GM11168 (cell line): ENCODE data around the gene PIAS4.
"Not testable (repeated sequence)": the region's sequence is repeated elsewhere in the genome, so short reads cannot be mapped to it uniquely, and the experiment has no call there.

Source experiments
- in situ Hi-C: fragments of 300-500 bp; cut with MboI; formaldehyde crosslinking; loops from one replicate; pipeline ENCODE4 v1.12.0; 2022; ENCODE audit warnings: low sequenced_read_pairs; ENCODE audit not compliant: unreplicated experiment

The PIAS4 gene

GRCh38 chr19:3987619-3988371, 19.7 kb upstream of the PIAS4 start:
- in situ Hi-C loops = no loop called here

DNA sequence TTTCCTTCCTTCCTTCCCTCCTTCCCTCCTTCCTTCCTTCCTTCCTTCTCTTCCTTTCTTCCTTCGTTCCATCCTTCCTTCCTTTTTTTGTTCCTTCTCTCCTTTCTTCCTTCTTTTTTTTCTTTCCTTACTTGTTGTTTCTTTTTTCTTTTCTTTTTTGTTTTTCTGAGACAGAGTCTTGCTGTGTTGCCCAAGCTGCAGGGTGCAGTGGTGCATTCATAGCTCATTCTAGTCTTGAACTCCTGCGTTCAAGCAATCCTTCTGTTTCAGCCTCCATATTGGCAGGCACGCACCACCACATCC, 16.8 kb upstream of the PIAS4 start:
- in situ Hi-C loops = no loop called here

DNA sequence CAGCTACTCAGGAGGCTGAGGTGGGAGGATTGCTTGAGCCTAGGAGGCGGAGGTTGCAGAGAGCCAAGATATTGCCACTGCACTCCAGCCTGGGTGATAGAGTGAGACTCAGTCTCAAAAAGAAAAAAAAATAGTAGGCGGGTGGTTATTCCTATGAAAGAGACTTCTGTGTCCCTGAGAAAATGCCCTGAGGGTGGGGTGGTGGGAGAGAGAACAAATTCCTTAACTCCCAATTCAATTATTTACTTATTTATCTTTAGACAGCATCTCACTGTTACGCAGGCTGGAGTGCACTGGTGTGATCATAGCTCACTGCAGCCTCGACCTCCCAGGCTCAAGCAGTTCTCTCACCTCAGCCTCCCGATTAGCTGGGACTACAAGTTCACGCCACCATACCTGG, 11.9 kb upstream of the PIAS4 start:
- in situ Hi-C loops = no loop called here

- in situ Hi-C loops = not testable (repeated sequence)
These were observed 8.7 kb upstream of the PIAS4 start for GRCh38 chr19:3998667-3999412.

DNA sequence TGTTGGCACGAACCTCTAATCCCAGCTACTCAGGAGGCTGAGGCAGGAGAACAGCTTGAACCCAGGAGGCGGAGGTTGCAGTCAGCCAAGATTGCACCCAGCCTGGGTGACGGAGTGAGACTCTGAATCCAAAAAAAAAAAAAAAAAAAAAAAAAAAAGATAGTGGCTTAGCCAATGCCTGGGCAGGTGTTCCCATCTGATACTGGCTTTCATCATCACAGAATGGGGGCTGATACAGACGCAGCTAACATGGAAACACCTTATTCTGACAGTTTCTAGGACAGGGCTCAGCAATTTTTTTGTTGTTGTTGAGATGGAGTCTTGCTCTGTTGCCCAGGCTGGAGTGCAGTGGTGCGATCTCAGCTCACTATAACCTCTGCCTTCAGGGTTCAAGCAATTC, 6.7 kb upstream of the PIAS4 start:
- in situ Hi-C loops = not testable (repeated sequence)

- in situ Hi-C loops = not testable (repeated sequence)
These were observed 2.1 kb upstream of the PIAS4 start for GRCh38 chr19:4005436-4005835.

- in situ Hi-C loops = no loop called here
These were observed 452 bp downstream of the PIAS4 start for GRCh38 chr19:4007836-4008539.

DNA sequence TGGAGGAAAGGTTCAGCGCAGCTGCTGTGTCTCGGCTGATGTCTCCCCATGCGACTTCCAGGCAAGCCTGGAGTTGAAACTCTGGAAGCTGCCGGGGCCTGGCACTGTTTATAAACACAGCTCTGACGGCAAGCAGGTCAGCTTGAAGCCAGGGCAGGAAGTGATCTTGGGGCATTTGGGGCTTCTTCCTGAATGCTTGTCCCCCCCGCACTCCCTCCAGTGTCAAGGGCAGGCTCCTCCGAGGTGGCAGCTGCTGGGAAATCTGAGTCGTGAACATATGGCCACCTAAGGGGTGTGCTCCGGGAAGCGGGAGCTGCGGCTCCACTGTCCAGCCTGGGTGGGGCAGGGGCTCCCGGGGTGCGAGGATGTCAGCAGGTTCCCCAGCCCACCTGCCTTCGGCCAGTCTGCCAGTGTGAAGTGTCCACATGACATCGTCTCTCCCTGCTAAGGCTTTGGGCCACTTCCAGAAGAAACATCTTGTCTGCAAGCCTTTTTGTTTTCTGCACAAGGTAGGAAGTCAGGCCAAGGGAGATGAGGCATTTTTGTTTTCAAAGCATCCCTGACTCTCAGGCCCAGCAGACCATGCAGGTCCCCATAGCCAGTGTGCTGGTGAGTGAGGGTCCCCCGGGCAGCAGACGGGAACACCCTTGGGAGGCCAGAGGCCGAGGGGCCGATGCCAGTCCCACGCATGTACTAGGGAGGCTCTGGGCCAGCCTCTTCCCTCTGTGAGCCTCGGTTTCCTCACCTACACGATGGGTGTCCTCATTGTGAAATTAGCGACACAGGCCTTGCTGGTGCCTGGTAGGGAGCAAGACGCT, 2.7 kb downstream of the PIAS4 start:
- in situ Hi-C loops = no loop called here

- in situ Hi-C loops = no loop called here
These were observed 3.2 kb downstream of the PIAS4 start for GRCh38 chr19:4010808-4011110.

- in situ Hi-C loops = not testable (repeated sequence)
These were observed 3.9 kb downstream of the PIAS4 start for GRCh38 chr19:4011430-4011829.

DNA sequence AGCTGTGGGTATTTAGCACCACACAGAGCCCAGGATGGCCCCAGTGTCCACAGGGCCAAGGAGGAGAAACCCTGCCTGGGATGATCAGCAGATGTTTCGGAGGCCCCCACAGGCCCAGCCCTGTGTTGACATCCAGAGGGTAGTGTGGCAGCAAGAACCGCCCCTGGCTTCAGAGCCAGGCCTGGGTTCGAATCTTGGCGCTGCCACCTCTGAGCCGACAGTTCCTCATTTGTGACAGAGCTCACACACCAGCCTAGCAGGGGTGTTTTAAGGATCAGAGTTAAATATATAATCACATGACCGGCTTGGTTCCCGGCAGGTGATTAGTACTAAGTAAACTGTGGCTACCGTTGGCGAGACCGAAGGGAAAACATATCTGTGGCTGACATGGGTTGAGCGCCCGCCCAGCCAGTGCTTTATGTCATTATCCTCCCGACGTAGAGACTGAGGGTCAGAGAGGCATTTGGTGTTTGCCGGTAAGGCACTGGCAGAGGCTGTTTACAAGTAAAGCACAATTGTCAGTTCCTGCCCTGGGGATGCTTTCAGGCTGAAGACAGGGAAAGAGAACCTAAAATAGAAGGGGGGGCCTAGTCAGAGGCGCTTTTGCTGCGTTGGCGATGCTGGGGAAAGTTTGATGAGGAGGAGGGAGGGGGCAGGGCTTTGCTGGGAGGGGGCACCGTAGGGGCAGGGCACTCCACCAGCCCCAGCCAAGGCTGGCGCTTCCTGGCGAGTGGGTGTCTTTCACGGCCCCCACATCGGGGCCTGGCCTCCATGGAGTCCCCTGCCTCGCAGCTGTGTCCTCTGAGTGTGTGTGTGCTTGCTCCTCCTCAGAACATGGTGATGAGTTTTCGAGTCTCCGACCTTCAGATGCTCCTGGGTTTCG, 4.8 kb downstream of the PIAS4 start:
- in situ Hi-C loops = no loop called here

- in situ Hi-C loops = no loop called here
These were observed 5.6 kb downstream of the PIAS4 start for GRCh38 chr19:4012975-4013634.

DNA sequence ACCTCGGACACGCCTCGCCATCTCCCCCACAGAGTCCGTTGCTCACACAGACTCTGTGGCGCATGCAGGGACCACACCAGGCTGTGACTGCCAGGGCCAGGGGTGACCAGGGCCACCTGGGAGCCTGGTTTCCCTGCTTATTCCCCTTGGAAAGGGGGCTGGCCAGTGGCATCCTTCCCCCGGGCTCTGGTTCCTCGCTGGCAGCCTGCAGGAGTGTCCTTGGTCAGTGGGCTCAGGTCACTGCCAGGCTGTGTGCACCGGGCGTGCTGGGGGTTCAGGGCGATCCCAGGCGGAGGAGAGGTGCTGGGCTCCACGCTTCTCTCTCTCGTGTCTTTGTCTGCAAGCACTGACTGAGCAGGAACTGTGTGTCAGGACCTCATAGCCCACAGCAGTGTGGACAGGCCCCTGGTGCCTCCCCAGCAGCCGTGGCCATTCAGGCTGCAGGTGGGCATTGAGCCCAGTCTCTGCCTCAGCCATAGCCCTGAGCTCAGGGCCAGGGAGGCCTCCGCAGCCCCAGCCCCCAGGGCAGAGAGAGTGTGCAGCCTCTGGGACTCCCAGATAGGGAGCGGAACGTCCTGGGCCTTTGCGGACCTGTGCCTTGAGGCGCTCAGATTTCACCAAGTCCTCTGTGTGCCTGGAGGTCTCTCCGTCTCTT, 6.5 kb downstream of the PIAS4 start:
- in situ Hi-C loops = no loop called here

DNA sequence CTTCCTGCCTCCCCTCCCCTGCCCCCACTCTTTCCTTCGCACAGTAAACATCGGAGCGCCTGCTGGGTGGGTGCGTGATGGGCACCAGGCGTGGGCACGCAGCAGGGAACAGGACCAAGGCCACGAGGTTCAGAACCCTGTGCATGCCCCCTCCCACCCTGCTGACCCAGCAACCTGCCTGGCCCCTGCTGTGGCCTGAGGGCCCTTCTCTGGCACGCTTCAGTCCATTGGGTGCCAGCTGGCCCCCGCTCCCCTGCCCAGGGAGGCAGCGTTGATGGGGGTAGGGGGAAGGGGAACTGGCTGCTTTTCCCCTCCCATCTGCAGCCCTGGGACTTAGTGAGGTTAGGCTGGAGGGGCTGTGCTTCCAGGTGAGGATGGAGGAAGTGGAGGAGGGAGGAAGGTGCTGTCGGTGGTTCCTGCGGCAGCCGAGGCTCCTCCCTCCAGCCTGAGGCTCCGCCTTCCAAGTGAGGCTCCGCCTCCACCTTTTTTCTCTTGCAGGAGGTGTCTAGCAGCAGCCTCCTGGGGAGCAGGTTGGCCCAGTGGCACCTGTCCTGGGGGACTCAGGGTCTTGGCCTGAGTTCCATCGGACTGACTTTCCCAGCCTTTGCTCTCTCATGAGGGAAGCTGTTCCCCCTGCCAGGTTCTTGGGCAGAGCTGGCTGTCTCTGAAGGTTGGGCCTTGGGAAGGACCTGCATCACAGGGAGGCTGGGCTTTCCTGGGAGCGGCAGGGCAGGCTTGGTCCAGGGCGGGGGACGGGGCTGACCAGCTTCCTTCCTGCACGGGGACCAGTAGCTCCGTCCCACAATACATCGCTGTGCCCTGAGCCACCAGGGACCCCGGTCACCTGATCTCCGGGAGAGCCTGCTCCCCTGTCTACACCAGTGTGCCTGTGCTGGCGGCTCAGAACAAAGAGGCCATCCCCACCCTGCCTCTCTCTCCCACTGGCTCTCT, 7.3 kb downstream of the PIAS4 start:
- in situ Hi-C loops = no loop called here

GRCh38 chr19:4015705-4016402, 8.3 kb downstream of the PIAS4 start:
- in situ Hi-C loops = no loop called here

- in situ Hi-C loops = no loop called here
These were observed 8.9 kb downstream of the PIAS4 start for GRCh38 chr19:4016486-4016885.
